ENCODE results near the gene TALDO1. TPM values are rescaled to one million over a fixed set of nuclear protein-coding genes. Genes with fewer than 3 reads are reported as not detected.

The TALDO1 gene
- total RNA-seq, 1 experiment from 2014 or later, result 268 TPM

GRCh38 chr11:776263-776560 is 28.9 kb downstream of the TALDO1 start:
- WGBS (ENCODE audit: extremely low coverage, insufficient read length, low lambda C conversion rate), result no CpG with 5 or more reads among the region's 11 CpGs
- no peaks in the 10 kb centered on the region for H3K9me3 Mint-ChIP-seq
- Histone ChIP-seq H3K23me2 (ENCODE audit: insufficient read length, low read depth, low read length, poor library complexity, severe bottlenecking) (peaks cover 17% of the 10 kb centered on the region), H2BK12ac (ENCODE audit: insufficient read length, low read depth, low read length) (no peak overlapping the region), H3T11ph (ENCODE audit: low read length) (no peak overlapping the region), H3K79me2 (ENCODE audit: insufficient read depth, low read length) (peaks cover 4% of the 10 kb centered on the region; the same call in 1 of the 2 replicates), H2BK120ac (ENCODE audit: low read depth, low read length, poor library complexity, severe bottlenecking) (no peak overlapping the region), H3K4ac (ENCODE audit: low read depth, low read length) (no peak overlapping the region), H3K14ac (ENCODE audit: insufficient read depth, low read length) (no peak overlapping the region; the same call in 1 of the 2 replicates), H3K79me1 (ENCODE audit: insufficient read depth, low read depth, low read length, poor library complexity, severe bottlenecking) (peaks cover 12% of the 10 kb centered on the region), H4K91ac (ENCODE audit: insufficient read length, low read depth, low read length) (no peak overlapping the region), H2AK5ac (ENCODE audit: insufficient read length, low read length) (no peak overlapping the region), H3K27me3 (ENCODE audit: insufficient read depth, low read length) (no peaks in the 10 kb centered on the region), H2BK5ac (ENCODE audit: insufficient read length, low read length) (no peak overlapping the region), H2AFZ (ENCODE audit: low read length) (no peak overlapping the region), H3K9me3 (ENCODE audit: control insufficient read depth, low read depth, low read length) (no peaks in the 10 kb centered on the region), H3K23ac (ENCODE audit: insufficient read length, low read depth, low read length) (no peak overlapping the region), H3K27ac (ENCODE audit: insufficient read length, low read depth, low read length) (no peak overlapping the region), H3K4me2 (ENCODE audit: insufficient read depth, insufficient read length, low read length) (peak overlapping the region; percentile 78), H4K20me1 (ENCODE audit: control insufficient read depth, insufficient read depth, insufficient read length) (no peaks in the 10 kb centered on the region), H3K9ac (ENCODE audit: extremely low read depth, insufficient read length, low read length) (peak overlapping the region; percentile 55), H3K56ac (ENCODE audit: insufficient read length, low read depth, low read length) (no peak overlapping the region), H2BK15ac (ENCODE audit: low read depth, low read length) (no peak overlapping the region), H3K4me1 (ENCODE audit: insufficient read depth, low read length) (no peaks in the 10 kb centered on the region; the same call in 1 of the 2 replicates), H3K18ac (ENCODE audit: insufficient read length, low read depth, low read length) (no peak overlapping the region), H4K5ac (ENCODE audit: insufficient read length, low read depth, low read length) (no peak overlapping the region), H2BK20ac (ENCODE audit: low read depth, low read length, poor library complexity, severe bottlenecking) (no peak overlapping the region), H4K8ac (replicated peaks; ENCODE audit: insufficient read length, low read depth, low read length) (no peak overlapping the region)
- no peaks in the 10 kb centered on the region for H3K27me3 Mint-ChIP-seq (ENCODE audit: low read depth)
- peaks cover 17 to 25% of the 10 kb centered on the region in 2 experiments for H3K4me1 Mint-ChIP-seq
- DNase-seq, result no peak
- H3K27ac Mint-ChIP-seq, result peak overlapping the region; percentile 53 to 88 (median 59); a peak in 6 of 7 replicates
- TF ChIP-seq CTCF (conservative IDR thresholded peaks at IDR 0.05), result no peak
- peaks cover 4 to 20% (median 13%) of the 10 kb centered on the region in 3 experiments; a peak in 6 of 7 replicates for H3K36me3 Mint-ChIP-seq (ENCODE audit: insufficient read depth in 1 of 3, low read depth in 3 of 3)
- H3K4me3 Mint-ChIP-seq, result peak overlapping the region; percentile 82 to 91

Measured in H9 (cell line).